CD4-positive, alpha-beta T cell treated with Interleukin-15 for 1 hour (primary cell): Measurements from ENCODE around the gene SSU72.
"Not testable (repeated sequence)": the region's sequence is repeated elsewhere in the genome, so short reads cannot be mapped to it uniquely, and the experiment has no call there.

Source experiments
- DNase-seq: peaks from one replicate; pipeline ENCODE4 v3.0.0-alpha.2; 2020

The SSU72 gene

GRCh38 chr1:1556961-1557360, 17.7 kb downstream of the SSU72 start:
- DNase-seq: not testable (repeated sequence)

DNA sequence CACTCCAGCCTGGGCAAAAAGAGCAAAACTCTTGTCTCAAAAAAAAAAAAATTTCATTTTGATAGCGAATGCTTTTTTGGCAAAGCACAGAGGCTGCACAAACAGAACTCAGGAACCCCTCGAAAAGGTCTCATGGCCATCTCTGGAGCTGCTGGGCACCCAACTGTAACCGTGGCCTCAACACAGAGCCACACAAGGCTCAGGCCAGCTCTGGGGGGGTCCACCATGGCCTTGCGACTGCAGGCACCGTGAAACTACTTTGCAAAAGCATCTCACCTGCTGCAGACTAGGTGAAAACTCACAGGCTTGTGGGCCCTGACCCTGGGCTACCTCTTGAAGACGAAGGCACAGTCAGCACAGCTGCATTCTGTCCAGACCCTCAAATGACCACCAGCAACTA, 18.2 kb downstream of the SSU72 start:
- DNase-seq: no peak

- DNase-seq: no peak
These were observed 19.4 kb downstream of the SSU72 start for GRCh38 chr1:1554926-1555915.

DNA sequence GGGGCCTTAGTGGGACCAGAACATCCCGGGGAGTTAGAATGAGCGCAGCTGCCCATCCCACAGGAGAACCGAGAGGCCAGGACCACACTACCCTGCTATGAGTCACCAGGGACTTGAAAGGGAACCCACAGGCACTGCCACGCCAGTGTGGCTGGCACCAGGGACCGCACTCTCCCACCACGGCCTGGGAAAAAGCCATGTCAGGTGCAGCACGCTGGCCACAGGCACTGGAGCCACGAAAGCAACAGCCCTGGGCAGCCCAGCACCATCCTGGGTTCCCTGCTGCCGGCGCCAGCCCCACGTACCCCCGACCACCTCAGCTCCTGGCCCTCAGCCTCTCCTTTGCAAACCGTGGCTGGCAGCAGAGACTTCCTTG, 20.1 kb downstream of the SSU72 start:
- no peak for DNase-seq

GRCh38 chr1:1553821-1554494, 20.7 kb downstream of the SSU72 start:
- no peak for DNase-seq

- DNase-seq: no peak
These were observed 22.4 kb downstream of the SSU72 start for GRCh38 chr1:1552263-1552639.

DNA sequence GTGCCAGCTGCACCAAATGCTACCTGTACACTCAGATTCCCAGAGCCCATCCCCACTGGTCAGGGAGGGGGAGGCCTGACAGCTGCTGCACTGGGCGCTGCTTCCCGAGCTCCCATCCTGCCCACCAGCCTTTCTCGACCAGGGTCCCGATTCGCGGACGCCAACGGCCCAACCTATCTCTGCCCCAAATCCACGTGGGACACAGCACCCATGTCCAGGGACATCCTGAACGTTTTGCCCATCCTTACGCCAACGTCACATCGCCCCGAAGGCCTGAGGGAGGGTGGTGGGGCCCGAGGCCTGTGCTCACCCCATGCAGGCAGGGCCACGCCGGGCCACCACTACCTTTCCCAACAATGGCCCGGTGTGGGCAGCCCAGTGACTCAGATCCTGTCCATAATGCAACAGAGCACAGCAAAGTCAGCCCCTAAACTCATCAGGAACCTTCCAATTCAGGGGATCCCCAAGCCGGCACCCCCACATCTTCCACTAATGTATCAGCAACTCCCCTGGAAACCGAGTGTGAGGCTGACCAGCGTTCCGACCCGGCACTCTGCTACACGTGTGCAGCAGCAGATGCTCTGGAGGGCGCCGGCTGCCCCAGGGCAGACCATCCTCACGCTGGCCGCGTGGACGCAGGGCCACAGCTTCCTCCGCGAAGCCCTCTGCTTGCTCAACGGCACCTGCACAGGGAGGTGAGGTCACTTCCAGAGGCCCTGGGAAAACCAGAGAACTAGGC, 23.0 kb downstream of the SSU72 start:
- no peak for DNase-seq

DNA sequence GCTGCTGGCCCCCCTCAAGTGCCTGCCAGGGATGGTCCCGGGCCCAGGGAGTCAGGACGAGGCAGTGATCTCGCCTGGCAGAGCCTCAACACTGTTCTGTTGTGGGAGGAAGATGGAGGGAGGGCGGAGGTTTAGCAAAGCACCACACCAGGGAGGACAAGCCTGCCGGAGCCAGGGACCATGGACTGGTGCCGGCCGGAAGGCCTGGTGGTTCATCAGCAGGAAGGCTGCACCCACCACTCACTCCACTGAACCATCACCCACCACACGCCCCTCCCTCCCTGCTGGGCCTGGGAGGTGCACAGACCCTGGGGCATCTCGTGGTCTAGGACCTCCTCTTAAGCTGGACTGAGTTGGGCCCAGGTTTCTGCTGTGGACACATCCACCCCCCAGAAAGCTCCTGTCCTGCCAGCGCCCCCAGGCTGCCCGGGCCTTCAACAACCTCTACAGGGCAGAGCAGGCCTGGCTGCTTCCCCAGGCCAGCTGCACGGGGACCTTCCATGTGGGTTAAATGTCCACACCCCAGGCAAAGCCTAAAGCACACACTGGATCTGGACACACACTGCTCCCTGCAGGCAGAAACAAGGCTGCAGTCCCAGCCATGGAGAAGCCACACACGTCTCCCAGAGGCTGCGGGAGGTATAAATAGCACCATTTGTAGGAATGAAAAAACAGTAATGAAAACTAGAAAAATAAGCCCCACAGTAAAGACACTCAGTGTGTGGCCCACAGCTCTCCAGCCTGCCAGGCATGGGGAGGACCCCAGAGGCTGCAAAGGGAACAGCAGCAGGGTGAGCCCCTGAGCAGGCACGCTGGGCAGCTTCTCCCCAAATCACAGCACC, 23.9 kb downstream of the SSU72 start:
- DNase-seq: no peak

- DNase-seq: no peak
These were observed 24.6 kb downstream of the SSU72 start for GRCh38 chr1:1550087-1550486.

DNA sequence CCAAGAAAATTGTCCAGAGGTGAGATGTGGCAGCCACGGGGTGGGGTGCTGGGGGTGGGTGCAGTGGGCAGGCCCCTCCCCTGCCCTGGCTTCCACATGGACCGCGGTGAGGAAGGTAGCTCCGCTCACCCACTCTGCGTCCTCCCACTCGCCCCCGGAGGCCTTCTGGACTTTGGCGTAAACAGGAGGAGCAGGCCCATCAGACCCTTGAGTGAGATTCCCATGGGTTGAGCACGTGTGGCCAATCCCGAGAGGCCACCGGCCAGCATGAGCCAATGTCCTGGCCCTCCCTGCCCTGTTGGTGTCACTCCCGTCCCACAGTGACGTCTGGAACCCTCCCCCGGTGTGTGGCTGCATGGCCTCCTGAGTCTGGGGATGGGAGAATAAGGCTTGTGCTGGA, 26.1 kb downstream of the SSU72 start:
- no peak for DNase-seq

DNA sequence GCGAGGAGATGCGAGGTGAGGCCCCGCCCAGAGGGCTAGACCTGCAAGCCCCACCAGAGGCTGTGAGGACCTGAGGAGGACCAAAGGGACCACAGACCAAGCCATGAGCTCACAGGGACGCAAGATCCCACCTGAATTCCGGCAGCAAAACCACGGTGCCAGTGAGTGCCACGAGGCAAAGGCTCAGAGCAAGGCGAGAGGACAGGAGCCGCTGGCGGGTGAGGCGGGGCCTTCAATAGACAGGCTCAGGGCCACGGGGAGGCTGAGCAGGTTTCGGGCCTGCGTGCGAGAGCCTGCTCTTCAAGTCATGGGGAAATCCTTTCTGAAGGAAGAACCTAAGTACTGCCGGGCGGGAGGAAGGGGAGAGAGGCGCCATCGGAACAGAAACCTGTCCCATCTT, 27.2 kb downstream of the SSU72 start:
- DNase-seq: no peak

DNA sequence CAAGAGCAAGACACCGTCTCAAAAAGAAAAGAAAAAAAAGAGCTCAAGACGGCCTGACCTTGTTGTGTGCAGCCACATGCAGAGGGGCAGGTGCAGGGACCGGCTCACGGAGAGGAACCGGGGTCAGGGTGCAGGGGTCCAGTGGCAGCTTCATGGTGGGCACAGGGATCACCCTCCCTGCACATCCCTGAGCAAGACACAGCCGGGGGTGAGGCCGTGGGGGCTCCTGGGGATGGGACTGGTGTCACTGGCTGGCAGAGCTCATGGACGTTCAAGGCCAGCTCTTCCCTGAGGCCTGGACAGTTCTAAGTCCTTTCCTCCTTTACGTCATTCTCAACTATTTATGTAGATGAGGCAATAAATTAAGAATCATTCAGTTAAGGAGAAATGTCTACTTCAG, 27.7 kb downstream of the SSU72 start:
- DNase-seq: no peak

DNA sequence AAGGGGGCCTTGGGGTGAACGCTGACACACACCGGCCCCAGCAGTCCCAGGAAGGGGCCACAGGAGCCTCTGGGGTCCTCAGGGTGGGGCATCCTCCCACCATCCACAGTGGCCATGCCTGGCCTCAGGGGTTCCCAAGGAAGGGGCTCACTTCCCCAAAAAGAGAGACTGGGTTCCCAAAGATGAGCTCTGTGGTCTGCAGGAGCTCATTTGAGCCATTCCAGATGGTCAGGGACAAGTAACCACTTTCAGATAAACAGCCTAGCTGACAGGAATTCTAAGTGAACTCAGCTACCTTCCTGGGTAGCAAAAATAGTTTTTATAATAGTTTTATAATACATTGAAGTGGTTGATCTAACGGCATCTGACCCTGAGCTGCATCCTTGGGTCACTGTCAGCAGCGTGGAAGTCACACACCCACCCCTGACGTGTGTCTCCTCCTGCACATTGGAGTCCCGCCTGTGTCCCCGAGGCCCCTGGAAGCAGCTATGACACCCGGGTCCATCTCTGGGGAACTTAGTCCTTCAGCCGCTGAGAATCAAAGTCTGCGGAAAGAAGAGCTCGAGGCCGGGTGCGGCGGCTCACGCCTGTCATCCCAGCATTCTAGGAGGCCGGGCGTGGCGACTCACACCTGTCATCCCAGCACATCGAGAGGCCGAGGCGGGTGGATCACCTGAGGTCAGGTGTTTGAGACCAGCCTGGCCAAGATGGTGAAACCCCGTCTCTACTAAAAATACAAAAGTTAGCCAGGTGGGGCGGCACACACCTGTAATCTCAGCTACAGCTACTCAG, 28.5 kb downstream of the SSU72 start:
- no peak for DNase-seq

DNA sequence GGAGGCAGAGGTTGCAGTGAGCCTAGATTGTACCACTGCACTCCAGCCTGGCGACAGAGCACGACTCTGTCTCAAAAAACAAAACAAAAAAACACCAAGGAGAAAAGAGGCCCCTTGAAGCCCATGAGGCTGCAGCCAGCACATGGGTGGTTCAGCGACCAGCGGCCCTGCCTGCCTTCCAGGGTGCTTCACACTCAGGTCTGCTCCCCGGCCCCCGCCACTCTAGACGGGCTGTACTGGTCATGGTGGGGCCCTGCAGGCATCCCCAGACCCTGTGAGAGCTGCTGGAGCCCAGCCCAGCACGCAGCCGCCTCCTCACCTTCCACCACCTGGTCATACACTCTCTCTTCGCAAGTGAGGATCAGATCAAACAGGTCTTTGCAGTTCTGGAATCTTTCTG, 30.1 kb downstream of the SSU72 start:
- DNase-seq: no peak

DNA sequence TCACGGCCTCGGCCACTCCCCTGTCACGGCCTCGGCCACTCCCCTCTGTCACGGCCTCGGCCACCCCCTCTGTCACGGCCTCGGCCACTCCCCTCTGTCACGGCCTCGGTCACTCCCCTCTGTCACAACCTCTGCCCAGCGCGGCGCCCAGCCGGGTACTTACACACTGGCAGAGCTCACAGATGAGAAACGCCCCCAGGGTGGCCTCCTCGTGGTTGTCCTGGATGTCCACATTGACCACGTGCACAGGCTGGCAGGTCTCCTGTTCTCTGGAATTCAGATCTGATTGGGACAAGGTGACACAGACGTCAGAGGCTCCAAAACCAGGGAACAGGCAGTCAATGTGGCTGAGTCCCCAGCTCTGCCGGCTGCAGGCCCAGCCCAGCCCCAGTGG, 31.0 kb downstream of the SSU72 start:
- DNase-seq: no peak

DNA sequence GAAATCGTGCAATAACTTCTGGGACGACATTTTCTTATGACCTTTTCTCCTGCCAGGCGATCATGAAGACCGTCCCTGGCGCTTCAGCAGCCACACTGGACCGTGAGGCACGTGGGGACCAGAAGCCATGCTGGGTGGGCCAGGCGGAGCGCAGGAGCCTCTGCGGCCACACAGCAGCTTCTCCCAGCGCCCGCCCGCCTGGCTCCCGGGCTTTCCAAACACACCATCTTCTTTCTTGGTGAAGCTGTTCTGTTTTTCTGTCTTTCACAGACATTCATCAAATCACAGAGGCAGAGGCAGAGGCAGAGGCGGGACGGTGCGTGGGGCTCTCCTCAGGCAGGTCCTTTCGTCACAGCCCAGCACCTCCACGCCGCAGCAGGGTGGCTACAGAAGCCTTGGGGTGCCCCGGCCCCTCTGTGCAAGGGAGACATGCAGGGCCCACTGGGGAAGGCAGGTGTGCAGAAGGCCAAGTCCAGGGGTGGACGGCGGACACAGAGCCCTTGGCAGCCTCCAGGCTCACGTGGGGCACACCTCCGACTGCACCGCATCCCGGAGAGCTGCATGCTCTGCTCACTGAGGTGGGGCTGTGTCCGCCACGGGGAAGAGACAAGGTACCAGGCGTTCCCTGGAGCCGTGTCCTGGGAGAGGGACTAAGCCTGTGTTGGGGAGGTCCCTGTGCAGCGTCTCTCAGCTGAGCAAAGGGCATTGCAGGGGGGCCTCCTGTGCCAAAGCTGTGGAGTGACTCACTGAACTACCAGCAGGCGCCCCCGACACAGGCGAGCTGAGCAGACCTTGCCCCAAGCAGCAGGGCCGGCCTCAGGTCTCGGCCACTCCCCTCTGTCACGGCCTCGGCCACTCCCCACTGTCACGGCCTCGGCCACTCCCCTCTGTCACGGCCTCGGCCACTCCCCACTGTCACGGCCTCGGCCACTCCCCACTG, 31.6 kb downstream of the SSU72 start:
- no peak for DNase-seq

DNA sequence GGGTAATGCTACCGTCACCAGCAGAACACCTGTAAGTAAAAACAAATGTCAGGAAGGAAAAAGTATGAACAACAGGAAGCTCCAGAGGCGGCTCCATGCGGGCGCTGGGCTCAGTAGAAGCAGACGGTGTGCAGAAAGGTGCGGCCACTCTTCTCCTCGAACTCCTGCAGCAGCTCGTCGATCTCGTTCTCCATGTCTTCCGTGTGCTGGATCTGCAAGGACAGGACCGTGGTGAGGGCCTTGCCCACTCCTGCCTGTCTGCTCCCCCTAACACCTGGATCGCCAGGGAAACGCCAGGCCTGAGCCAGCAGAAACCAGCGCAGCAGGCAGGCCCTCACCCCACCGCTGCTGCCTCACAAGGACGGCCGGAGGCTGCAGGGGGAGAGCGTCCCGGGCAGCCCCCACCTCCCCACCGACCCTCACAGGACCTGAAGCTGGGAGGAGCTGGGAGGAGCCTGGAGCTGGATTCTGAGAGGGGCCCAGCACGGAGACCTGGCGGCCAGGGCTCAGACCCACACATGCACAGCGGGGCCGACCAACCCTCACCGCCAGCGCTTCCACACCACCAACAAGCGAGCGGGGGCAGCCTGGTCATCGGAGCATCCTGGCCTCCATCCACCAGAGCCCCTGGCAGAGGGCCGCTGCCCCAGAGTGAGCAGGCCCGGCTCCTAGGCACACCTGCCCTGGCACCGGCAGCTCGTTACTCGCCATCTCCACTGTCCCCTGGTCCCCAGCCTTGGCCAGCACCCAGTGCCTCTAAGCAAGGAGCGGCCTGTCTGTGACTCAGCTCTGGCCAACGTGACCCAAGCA, 32.5 kb downstream of the SSU72 start:
- DNase-seq: no peak

DNA sequence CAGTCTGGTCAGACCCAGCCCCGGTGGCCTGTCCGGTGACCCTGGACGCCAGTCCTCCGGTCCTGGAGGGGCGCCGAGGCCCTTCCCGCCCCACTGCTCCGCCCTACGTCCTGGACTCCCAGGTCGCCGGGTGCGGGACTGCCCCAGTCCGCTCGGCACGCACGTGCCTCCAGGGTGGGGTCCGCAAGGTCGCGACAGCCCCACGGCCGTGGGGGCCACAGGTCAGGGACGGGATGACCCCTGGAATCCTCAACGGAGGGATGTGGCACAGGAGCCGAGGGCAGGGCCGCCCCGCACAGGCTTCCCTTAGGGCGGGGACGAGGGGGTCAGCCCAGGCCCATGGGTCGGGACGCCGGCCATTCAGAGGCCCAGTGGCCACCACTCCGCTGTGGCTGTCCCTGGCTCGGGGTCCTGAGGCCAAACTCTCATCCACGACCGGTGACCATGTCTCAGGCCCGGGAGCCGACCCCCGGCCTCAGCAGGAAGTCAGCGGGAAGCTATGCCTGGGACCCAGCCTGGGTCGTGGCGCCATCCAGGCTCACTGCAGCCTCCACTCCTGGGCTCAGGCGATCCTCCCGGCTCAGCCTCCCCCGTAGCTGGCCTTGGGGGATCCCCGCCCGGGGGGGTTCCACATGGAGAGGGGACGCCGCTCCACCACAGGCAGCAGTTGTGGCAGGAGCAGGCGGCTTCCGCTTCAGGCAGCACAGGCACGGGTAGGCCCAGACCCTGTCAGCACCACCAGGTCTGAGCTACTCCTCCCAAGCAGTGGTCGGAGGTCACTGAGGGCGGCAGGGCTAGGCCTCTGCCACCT, 33.6 kb downstream of the SSU72 start:
- DNase-seq: no peak
